Endothelial cell of umbilical vein (primary cell): ENCODE results near the gene NXN. TPM values are rescaled to one million over a fixed set of nuclear protein-coding genes. Genes with fewer than 3 reads are reported as not detected.

Source experiments
- BruUV-seq: library from RNA; stranded (reverse); fragments of 400-500 nt; replicated peaks from 2 replicates; lab custom pipeline; 2021; lab: Mats Ljungman, UMichigan
- CTCF ChIA-PET: fragments of 300-600, 350-600 bp; sonication (Branson Sonifier 250); formaldehyde crosslinking; loops from one replicate; lab custom pipeline; 2021; ENCODE audit warnings: antibody characterized with exemption, inconsistent platforms; lab: Charles Lee
- POLR2A ChIA-PET: fragments of 300-600, 350-600 bp; sonication (Branson Sonifier 250); formaldehyde crosslinking; loops from one replicate; lab custom pipeline; 2021; ENCODE audit warnings: antibody characterized with exemption, inconsistent platforms; lab: Charles Lee
- DNase-seq: peaks from one replicate; pipeline ENCODE4 v3.0.0-alpha.2; 2011; ENCODE audit warnings: low read depth, low spot score
- FAIRE-seq: peaks from 2 replicates; lab custom pipeline; 2011; peaks lifted over from hg19 to GRCh38; lab: Jason Lieb, UNC
- H2AFZ ChIP-seq: 2 replicates; pipeline ENCODE4 v1.6.0; 2012; ENCODE audit warnings: low read depth, low read length, control low read depth, inconsistent platforms
- H3K27ac ChIP-seq: 2 replicates; pipeline ENCODE4 v1.5.1; 2011; ENCODE audit warnings: low read depth, mild to moderate bottlenecking, control low read depth, low read length, moderate library complexity; ENCODE audit not compliant: insufficient read depth
- H3K27me3 ChIP-seq, 2 experiments: 2 replicates each; pipeline versions ENCODE4 v1.6.0 to v1.6.1; 2011; ENCODE audit warnings: low read length in 2 of 2, mixed read lengths in 1 of 2; ENCODE audit not compliant: control insufficient read depth in 2 of 2, insufficient read depth in 2 of 2
- H3K36me3 ChIP-seq, 2 experiments: 2 replicates in 1 of 2; 3 replicates in 1 of 2; pipeline ENCODE4 v1.5.1; 2011; ENCODE audit warnings: low read length in 2 of 2, mild to moderate bottlenecking in 1 of 2, moderate library complexity in 1 of 2; ENCODE audit not compliant: control insufficient read depth in 2 of 2, insufficient read depth in 2 of 2; ENCODE audit errors: extremely low read depth in 1 of 2
- H3K4me1 ChIP-seq: 3 replicates; pipeline ENCODE4 v1.5.1; 2011; ENCODE audit warnings: mild to moderate bottlenecking, low read length; ENCODE audit not compliant: control insufficient read depth, insufficient read depth; ENCODE audit errors: extremely low read depth
- H3K4me2 ChIP-seq: 2 replicates; pipeline ENCODE4 v1.6.1; 2011; ENCODE audit warnings: low read length, control low read depth, mixed read lengths; ENCODE audit not compliant: insufficient read depth
- H3K4me3 ChIP-seq, 3 experiments: fragments of 200-600 bp in 1 of 3; sonication (generic), shearing (Covaris generic) in 1 of 3; replicated peaks in 1 of 3; 2 replicates each; pipeline ENCODE4 v1.5.1; 2011 to 2016; ENCODE audit warnings: control low read depth in 3 of 3, low read length in 3 of 3, mild to moderate bottlenecking in 2 of 3, inconsistent platforms in 1 of 3, low read depth in 1 of 3, moderate library complexity in 1 of 3; ENCODE audit not compliant: insufficient read depth in 1 of 3
- H3K79me2 ChIP-seq: 2 replicates; pipeline ENCODE4 v1.6.0; 2012; ENCODE audit warnings: low read length, inconsistent platforms; ENCODE audit not compliant: control insufficient read depth, insufficient read depth
- H3K9ac ChIP-seq: replicated peaks from 2 replicates; pipeline ENCODE3; 2011; ENCODE audit warnings: low read length, control low read depth; ENCODE audit not compliant: insufficient read depth; ENCODE audit errors: extremely low read depth
- H3K9me1 ChIP-seq: replicated peaks from 3 replicates; pipeline ENCODE4 v1.6.0; 2011; ENCODE audit warnings: mild to moderate bottlenecking, low read length; ENCODE audit not compliant: control insufficient read depth, insufficient read depth; ENCODE audit errors: extremely low read depth
- H3K9me3 ChIP-seq: replicated peaks from 2 replicates; pipeline ENCODE4 v1.5.1; 2012; ENCODE audit warnings: low read length, inconsistent platforms; ENCODE audit not compliant: control insufficient read depth, insufficient read depth
- H4K20me1 ChIP-seq: replicated peaks from 2 replicates; pipeline ENCODE3; 2011; ENCODE audit warnings: mild to moderate bottlenecking, low read length; ENCODE audit not compliant: control insufficient read depth, insufficient read depth; ENCODE audit errors: extremely low read depth
- CTCF ChIP-seq, 2 donors: IDR thresholded peaks; 1 replicate in 1 of 2; 2 replicates in 1 of 2; pipeline ENCODE4 v1.5.1; 2011; ENCODE audit warnings: low read length in 2 of 2, mild to moderate bottlenecking in 2 of 2, moderate library complexity in 2 of 2, control low read depth in 1 of 2, inconsistent platforms in 1 of 2, low read depth in 1 of 2; ENCODE audit not compliant: insufficient read depth in 1 of 2; ENCODE audit errors: extremely low read depth in 1 of 2
- EZH2 ChIP-seq: IDR thresholded peaks from 2 replicates; pipeline ENCODE4 v1.6.1; 2012; ENCODE audit warnings: borderline replicate concordance, low read depth, mild to moderate bottlenecking, moderate library complexity, low read length, inconsistent platforms; ENCODE audit not compliant: severe bottlenecking
- FOS ChIP-seq: IDR thresholded peaks from 2 replicates; pipeline ENCODE4 v1.6.1; 2011; ENCODE audit warnings: mild to moderate bottlenecking, low read length, moderate library complexity, borderline replicate concordance; ENCODE audit not compliant: insufficient read depth
- GATA2 ChIP-seq: IDR thresholded peaks from 2 replicates; pipeline ENCODE4 v1.7.0; 2011; ENCODE audit warnings: low read depth, mild to moderate bottlenecking, moderate library complexity, mixed read lengths, low read length; ENCODE audit not compliant: insufficient read length, insufficient read depth
- JUN ChIP-seq: IDR thresholded peaks from 2 replicates; pipeline ENCODE4 v1.6.1; 2011; ENCODE audit warnings: borderline replicate concordance, low read depth; ENCODE audit not compliant: insufficient read length, insufficient read depth
- MAX ChIP-seq: IDR thresholded peaks from 2 replicates; pipeline ENCODE4 v1.6.1; 2011; ENCODE audit not compliant: insufficient read depth, insufficient read length
- MYC ChIP-seq: IDR thresholded peaks from one replicate; pipeline ENCODE4 v1.6.1; 2011; ENCODE audit warnings: mild to moderate bottlenecking, low read depth, low read length
- POLR2A ChIP-seq: IDR thresholded peaks from 2 replicates; pipeline ENCODE4 v1.6.1; 2012; ENCODE audit warnings: low read depth, mild to moderate bottlenecking, control low read depth, low read length
- POLR2AphosphoS5 ChIP-seq: IDR thresholded peaks from 2 replicates; pipeline ENCODE4 v1.6.1; 2012; ENCODE audit warnings: low read depth, mild to moderate bottlenecking, control low read depth, low read length, moderate library complexity; ENCODE audit not compliant: insufficient read depth
- dilution Hi-C: fragments of 300-500 bp; cut with MboI; formaldehyde crosslinking; loops from one replicate; pipeline ENCODE4 v1.15.0; 2019; ENCODE audit warnings: low sequenced_read_pairs; ENCODE audit not compliant: extremely low pct_ligation_motif_present
- intact Hi-C: fragments of 100-400 bp; cut with micrococcal nuclease; formaldehyde crosslinking; loops from one replicate; pipeline ENCODE4 v1.10.0; 2022
- polyA plus RNA-seq, 4 experiments: library from polyadenylated mRNA; depleted of rRNA in 3 of 4; stranded (reverse) in 3 of 4; unstranded in 1 of 4; fragments of >200 nt; gene quantifications; 2 replicates each; pipeline versions ENCODE4 v1.2.1 to v1.2.3, GENCODE V29; 2011 to 2012; ENCODE audit warnings: missing spikeins in 1 of 4
- total RNA-seq: library from RNA; stranded (reverse); gene quantifications from 2 replicates; pipeline ENCODE4 v1.2.3, GENCODE V29; 2021

Gene NXN
- total and polyA plus RNA-seq, 2 donors (not counting 3 experiments of a cell fraction or from before 2014, with no cell fraction given) = 69.5 to 77.3 TPM

GRCh38 chr17:988561-988960, 9.0 kb upstream of the NXN start:
- H3K4me2 ChIP-seq = no peak overlapping the region

More at GRCh38 chr17:988561-988960, 9.0 kb upstream of the NXN start:
- Histone ChIP-seq H4K20me1 (no peaks in the 10 kb centered on the region), H3K79me2 (no peaks in the 10 kb centered on the region), H3K9me1 (no peaks in the 10 kb centered on the region), H3K4me3 (no peak overlapping the region), H3K9me3 (no peaks in the 10 kb centered on the region), H3K36me3 (no peaks in the 10 kb centered on the region), H3K4me1 (no peaks in the 10 kb centered on the region), H2AFZ (no peak overlapping the region), H3K27me3 (no peaks in the 10 kb centered on the region), H3K9ac (no peak overlapping the region), H3K27ac (no peak overlapping the region)
- no TSS peak for BruUV-seq
- ChIA-PET POLR2A (no interaction called here), CTCF (interaction anchor here (1.2 to 1.3 kb wide), 3 partner anchors 8 to 70 kb away, joined by 4 to 5 read pairs (median 5); partner anchors contain the start of gene TIMM22)
- intact Hi-C loops (no loop called here), dilution Hi-C loops (loop anchor here (25.0 kb wide), 1 partner anchor 201 kb away; the partner anchor contains the start of genes GLOD4 and MRM3)
- DNase-seq (no peak), FAIRE-seq (no peak)
- TF ChIP-seq JUN (no peak), FOS (no peak), POLR2A (no peak), GATA2 (no peak), MAX (no peak), EZH2 (no peak), MYC (no peak), CTCF (IDR thresholded peaks at IDR 0.05; ENCODE audit: extremely low read depth in 1 of 2, insufficient read depth in 1 of 2, low read depth in 1 of 2, low read length in 2 of 2) (no peak), POLR2AphosphoS5 (no peak)
